Airway epithelial cell (primary cell): ENCODE data around the gene MTO1. TPM values are rescaled to one million over a fixed set of nuclear protein-coding genes. Genes with fewer than 3 reads are reported as not detected.

Experiments
- total RNA-seq: library from RNA; depleted of rRNA; stranded (reverse); fragments of >200 nt; gene quantifications from 2 replicates; pipeline ENCODE4 v1.2.3, GENCODE V29; 2015

Gene MTO1
- total RNA-seq: 21.7 and 38.2 TPM in 2 replicates

GRCh38 chr6:73461537-73462350 lies at the start of gene MTO1:
Gene MTO1, plus strand, starts transcription at chr6:73461737. Its CDS starts 118 bp downstream, at chr6:73461855.

GRCh38 chr6:73452107-73452461 lies 9.5 kb upstream of the MTO1 start, which contains the start of gene CGAS:
Gene CGAS, minus strand, starts transcription at chr6:73452297. Its CDS starts 116 bp downstream, at chr6:73452181.

GRCh38 chr6:73520688-73521350 lies 59.3 kb downstream of the MTO1 start, which contains the start of gene EEF1A1:
Gene EEF1A1, minus strand, starts transcription at chr6:73521032. Its CDS starts 1,006 bp downstream, at chr6:73520026.

Other genes with a start within 250 kb of the MTO1 start
- not detected in 2 replicates for gene KHDC1L, start 236.2 kb upstream of the MTO1 start, total RNA-seq
- 1.4 and 1.7 TPM in 2 replicates for gene KHDC1, start 198.5 kb upstream of the MTO1 start, total RNA-seq
- gene DPPA5, start 107.5 kb upstream of the MTO1 start, total RNA-seq: not detected in 2 replicates
- gene KHDC3L, start 99.1 kb upstream of the MTO1 start, total RNA-seq: not detected in 2 replicates
- gene OOEP, start 91.8 kb upstream of the MTO1 start, total RNA-seq: not detected in 2 replicates
- 0.07 TPM in 1 of 2 replicates, not detected in the other for gene DDX43, start 66.9 kb upstream of the MTO1 start, total RNA-seq
- 1.8 and 3.2 TPM in 2 replicates for gene CGAS, start 9.4 kb upstream of the MTO1 start, total RNA-seq
- gene EEF1A1, start 59.3 kb downstream of the MTO1 start, total RNA-seq: 9,123 and 9,446 TPM in 2 replicates
- gene SLC17A5, start 192.3 kb downstream of the MTO1 start, total RNA-seq: 8.0 and 15.0 TPM in 2 replicates
- gene CD109, start 234.5 kb downstream of the MTO1 start, total RNA-seq: 61.1 and 80.5 TPM in 2 replicates